K562 (cell line): ENCODE measurements around the gene TRPC3. TPM values are rescaled to one million over a fixed set of nuclear protein-coding genes. Genes with fewer than 3 reads are reported as not detected.
A peak's percentile ranks its signal among the peaks of the same experiment; 100 is the strongest.

ENCODE experiments used
- ESRRA ChIP-seq: fragments of 450-650 bp; IDR thresholded peaks from 2 replicates; pipeline ENCODE4 v1.6.1; 2014; ENCODE audit warnings: low read depth, mild to moderate bottlenecking, moderate library complexity, borderline replicate concordance
- L3MBTL2 ChIP-seq: fragments of 450-650 bp; IDR thresholded peaks from 2 replicates; pipeline ENCODE4 v1.6.1; 2016; ENCODE audit warnings: mild to moderate bottlenecking, moderate library complexity
- RBFOX2 ChIP-seq: fragments of 200-400 bp; formaldehyde crosslinking; IDR thresholded peaks from 2 replicates; pipeline ENCODE4 v1.6.1; 2017; ENCODE audit warnings: low read depth, mild to moderate bottlenecking, low read length, moderate library complexity
- TEAD1 ChIP-seq, 2 experiments: fragments of 450-650 bp in 1 of 2; sonication (generic) in 1 of 2; formaldehyde crosslinking; IDR thresholded peaks; 2 replicates each; pipeline versions ENCODE4 v1.4.0 to v1.8.0; 2020 to 2022; ENCODE audit warnings: mild to moderate bottlenecking in 2 of 2, missing genetic modification reagents in 1 of 2
- ZBTB7A ChIP-seq: IDR thresholded peaks from 2 replicates; pipeline ENCODE4 v1.6.1; 2011; ENCODE audit warnings: low read depth, mild to moderate bottlenecking, low read length, moderate library complexity, borderline replicate concordance; ENCODE audit not compliant: control insufficient read depth
- ZFX ChIP-seq: sonication (generic); formaldehyde crosslinking; IDR thresholded peaks from 2 replicates; pipeline ENCODE4 v1.8.0; 2022; ENCODE audit warnings: mild to moderate bottlenecking, missing genetic modification reagents, moderate library complexity
- ZNF212 ChIP-seq: fragments of 450-650 bp; formaldehyde crosslinking; IDR thresholded peaks from 2 replicates; pipeline ENCODE4 v1.4.0; 2020; ENCODE audit warnings: mild to moderate bottlenecking
- ZNF507 ChIP-seq: conservative IDR thresholded peaks from 2 replicates; pipeline ENCODE4 v1.6.1; 2017; ENCODE audit warnings: missing genetic modification characterization, missing compliant biosample characterization
- polyA plus RNA-seq, 8 experiments: library from polyadenylated mRNA; depleted of rRNA in 4 of 8; stranded (reverse) in 5 of 8; unstranded in 3 of 8; fragments of >200 nt; fragmentation: Nextera tagmentation in 2 of 8; fragmentation: Illumina TruSeq in 1 of 8; extraction: Ambion mirVana in 2 of 8; extraction: Trizol in 1 of 8; gene quantifications; 2 replicates each; pipeline versions ENCODE4 v1.2.1 to v1.2.3, GENCODE V29; 2011 to 2014; ENCODE audit warnings: inconsistent platforms in 1 of 8, missing spikeins in 1 of 8
- total RNA-seq, 7 experiments: library from RNA; depleted of rRNA in 6 of 7; stranded (reverse); fragments of >200 nt in 6 of 7; fragmentation: Illumina TruSeq in 2 of 7; extraction: Trizol in 2 of 7; gene quantifications; 2 replicates each; pipeline versions ENCODE4 v1.2.1 to v1.2.3, GENCODE V29; 2011 to 2021; ENCODE audit warnings: low replicate concordance in 1 of 7
- TF ChIP-seq, protein P1 (sequence below): conservative IDR thresholded peaks from 2 replicates; pipeline ENCODE4 v1.6.1; 2011; ENCODE audit warnings: low read depth, mild to moderate bottlenecking, low read length; ENCODE audit not compliant: control insufficient read depth
- TF ChIP-seq, protein P2 (sequence below), 3 experiments: fragments of 200-800 bp in 1 of 3; sonication (Bioruptor generic) in 1 of 3; sonication (generic) in 1 of 3; formaldehyde crosslinking in 1 of 3; IDR thresholded peaks; 2 replicates each; pipeline versions ENCODE4 v1.6.1 to v1.8.0; 2016 to 2022; ENCODE audit warnings: mild to moderate bottlenecking in 2 of 3, missing compliant biosample characterization in 2 of 3, missing genetic modification characterization in 2 of 3, missing genetic modification reagents in 1 of 3
- TF ChIP-seq, protein P3 (sequence below): fragments of 250-450 bp; sonication (Bioruptor Pico); IDR thresholded peaks from 2 replicates; pipeline ENCODE4 v1.8.0; 2021; ENCODE audit warnings: mild to moderate bottlenecking, moderate library complexity
- TF ChIP-seq, protein P4 (sequence below): fragments of 200-800 bp; sonication (Bioruptor generic); IDR thresholded peaks from 2 replicates; pipeline ENCODE4 v1.6.1; 2017; ENCODE audit warnings: missing genetic modification characterization, missing compliant biosample characterization
- TF ChIP-seq, protein P5 (sequence below), 2 experiments: IDR thresholded peaks; 2 replicates each; pipeline ENCODE4 v1.6.1; 2011; ENCODE audit warnings: borderline replicate concordance in 1 of 2, control low read depth in 1 of 2, low read depth in 1 of 2, low read length in 1 of 2, mild to moderate bottlenecking in 1 of 2, mixed read lengths in 1 of 2, moderate library complexity in 1 of 2; ENCODE audit not compliant: insufficient read depth in 1 of 2, insufficient read length in 1 of 2, poor library complexity in 1 of 2, severe bottlenecking in 1 of 2; ENCODE audit errors: extremely low read depth in 1 of 2

Gene TRPC3
- total and polyA plus RNA-seq, 9 of the 15 experiments (the other 6 are each of a cell fraction or from before 2014, with no cell fraction given), result 0.01 to 0.27 (median 0.11) TPM

DNA sequence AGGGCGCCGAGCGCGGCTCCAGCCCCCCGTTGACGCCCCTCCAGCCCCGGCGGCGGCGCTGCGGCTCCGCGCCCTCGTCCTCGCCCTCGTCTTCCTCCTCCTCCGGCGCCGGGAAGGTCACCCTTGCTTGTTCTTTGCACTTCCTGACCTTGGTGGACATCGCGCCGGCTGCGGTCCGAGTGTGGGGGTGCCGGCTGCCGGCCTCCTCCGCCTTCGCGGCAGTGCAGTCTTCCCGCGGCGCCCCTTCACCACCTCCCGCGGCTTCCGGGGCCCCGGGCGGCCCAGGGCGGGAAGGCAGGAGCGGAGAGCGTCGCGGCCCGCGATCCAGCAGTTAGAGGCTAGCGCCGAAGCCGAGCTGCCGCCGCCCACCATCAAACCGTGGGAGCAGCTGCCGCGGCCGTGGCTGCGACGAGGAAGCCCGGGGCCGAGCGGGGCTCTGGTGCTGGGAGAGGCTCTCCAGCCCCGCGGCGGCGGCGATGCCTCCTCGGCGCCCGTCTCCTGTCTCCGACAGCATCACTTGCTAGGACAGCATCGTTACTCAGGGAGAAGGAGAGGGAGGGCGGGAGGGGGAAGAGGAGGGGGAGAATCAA, at the start of gene TRPC3 (continued):
- TF ChIP-seq, protein P1, sequence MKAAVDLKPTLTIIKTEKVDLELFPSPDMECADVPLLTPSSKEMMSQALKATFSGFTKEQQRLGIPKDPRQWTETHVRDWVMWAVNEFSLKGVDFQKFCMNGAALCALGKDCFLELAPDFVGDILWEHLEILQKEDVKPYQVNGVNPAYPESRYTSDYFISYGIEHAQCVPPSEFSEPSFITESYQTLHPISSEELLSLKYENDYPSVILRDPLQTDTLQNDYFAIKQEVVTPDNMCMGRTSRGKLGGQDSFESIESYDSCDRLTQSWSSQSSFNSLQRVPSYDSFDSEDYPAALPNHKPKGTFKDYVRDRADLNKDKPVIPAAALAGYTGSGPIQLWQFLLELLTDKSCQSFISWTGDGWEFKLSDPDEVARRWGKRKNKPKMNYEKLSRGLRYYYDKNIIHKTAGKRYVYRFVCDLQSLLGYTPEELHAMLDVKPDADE, result peak; percentile 46; the same call in 1 of the 2 replicates
- TF ChIP-seq ZBTB7A (0 out of 2 replicates have a peak, but pooled peaks have one; percentile 36), ZFX (CRISPR knock-in tag) (peak; percentile 65), RBFOX2 (0 out of 2 replicates have a peak, but pooled peaks have one; percentile 36), ZNF212 (CRISPR knock-in tag) (no peak), ESRRA (peak; percentile 64), ZNF507 (tag) (no peak), TEAD1 (CRISPR knock-in tag; IDR thresholded peaks at IDR 0.05) (no peak), L3MBTL2 (peak; percentile 71)
- TF ChIP-seq, protein P2, sequence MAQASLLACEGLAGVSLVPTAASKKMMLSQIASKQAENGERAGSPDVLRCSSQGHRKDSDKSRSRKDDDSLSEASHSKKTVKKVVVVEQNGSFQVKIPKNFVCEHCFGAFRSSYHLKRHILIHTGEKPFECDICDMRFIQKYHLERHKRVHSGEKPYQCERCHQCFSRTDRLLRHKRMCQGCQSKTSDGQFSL (CRISPR knock-in tag; IDR thresholded peaks at IDR 0.05), result peak; percentile 80; the same call in 1 of the 2 replicates
- TF ChIP-seq, protein P2 (tag; IDR thresholded peaks at IDR 0.05), result no peak
- TF ChIP-seq, protein P3, sequence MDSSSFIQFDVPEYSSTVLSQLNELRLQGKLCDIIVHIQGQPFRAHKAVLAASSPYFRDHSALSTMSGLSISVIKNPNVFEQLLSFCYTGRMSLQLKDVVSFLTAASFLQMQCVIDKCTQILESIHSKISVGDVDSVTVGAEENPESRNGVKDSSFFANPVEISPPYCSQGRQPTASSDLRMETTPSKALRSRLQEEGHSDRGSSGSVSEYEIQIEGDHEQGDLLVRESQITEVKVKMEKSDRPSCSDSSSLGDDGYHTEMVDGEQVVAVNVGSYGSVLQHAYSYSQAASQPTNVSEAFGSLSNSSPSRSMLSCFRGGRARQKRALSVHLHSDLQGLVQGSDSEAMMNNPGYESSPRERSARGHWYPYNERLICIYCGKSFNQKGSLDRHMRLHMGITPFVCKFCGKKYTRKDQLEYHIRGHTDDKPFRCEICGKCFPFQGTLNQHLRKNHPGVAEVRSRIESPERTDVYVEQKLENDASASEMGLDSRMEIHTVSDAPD (CRISPR knock-in tag), result no peak
- TF ChIP-seq, protein P4, sequence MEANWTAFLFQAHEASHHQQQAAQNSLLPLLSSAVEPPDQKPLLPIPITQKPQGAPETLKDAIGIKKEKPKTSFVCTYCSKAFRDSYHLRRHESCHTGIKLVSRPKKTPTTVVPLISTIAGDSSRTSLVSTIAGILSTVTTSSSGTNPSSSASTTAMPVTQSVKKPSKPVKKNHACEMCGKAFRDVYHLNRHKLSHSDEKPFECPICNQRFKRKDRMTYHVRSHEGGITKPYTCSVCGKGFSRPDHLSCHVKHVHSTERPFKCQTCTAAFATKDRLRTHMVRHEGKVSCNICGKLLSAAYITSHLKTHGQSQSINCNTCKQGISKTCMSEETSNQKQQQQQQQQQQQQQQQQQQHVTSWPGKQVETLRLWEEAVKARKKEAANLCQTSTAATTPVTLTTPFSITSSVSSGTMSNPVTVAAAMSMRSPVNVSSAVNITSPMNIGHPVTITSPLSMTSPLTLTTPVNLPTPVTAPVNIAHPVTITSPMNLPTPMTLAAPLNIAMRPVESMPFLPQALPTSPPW (CRISPR knock-in tag), result no peak
- TF ChIP-seq, protein P5, sequence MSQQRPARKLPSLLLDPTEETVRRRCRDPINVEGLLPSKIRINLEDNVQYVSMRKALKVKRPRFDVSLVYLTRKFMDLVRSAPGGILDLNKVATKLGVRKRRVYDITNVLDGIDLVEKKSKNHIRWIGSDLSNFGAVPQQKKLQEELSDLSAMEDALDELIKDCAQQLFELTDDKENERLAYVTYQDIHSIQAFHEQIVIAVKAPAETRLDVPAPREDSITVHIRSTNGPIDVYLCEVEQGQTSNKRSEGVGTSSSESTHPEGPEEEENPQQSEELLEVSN (IDR thresholded peaks at IDR 0.05; ENCODE audit: borderline replicate concordance in 1 of 2, extremely low read depth in 1 of 2, insufficient read depth in 1 of 2, insufficient read length in 1 of 2, low read depth in 1 of 2, low read length in 1 of 2, poor library complexity in 1 of 2, severe bottlenecking in 1 of 2), result peak; percentile 15 to 89
- TF ChIP-seq, all 486 proteins: peak for 10
